ENCODE data around the gene DDX54. TPM values are rescaled to one million over a fixed set of nuclear protein-coding genes. Genes with fewer than 3 reads are reported as not detected.

DDX54 gene
- total RNA-seq, 1 donor from 2014 or later: 43.9 TPM

DNA sequence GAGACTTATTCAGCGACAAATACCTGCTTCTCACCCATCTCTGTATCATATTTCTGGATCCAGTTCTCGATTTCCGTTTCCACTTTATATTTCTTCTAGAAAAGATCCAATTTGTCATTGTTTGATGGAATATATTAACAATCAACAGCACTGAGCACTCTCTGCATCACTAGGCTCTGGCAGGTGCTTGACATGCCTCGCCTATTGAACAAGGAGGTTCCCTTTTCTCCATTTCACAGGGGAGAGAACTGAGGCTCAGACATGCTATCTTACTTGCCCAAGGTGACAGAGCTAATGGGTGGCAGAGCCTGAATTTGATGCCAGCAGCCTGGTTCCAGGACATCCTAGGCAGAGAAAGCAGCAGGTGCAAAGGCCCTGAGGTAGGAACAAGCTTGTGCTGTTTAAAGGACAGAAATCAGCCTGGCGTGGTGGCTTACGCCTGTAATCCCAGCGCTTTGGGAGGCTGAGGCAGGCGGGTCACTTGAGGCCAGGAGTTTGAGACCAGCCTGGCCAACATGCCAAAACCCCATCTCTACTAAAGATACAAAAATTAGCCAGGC, 12.3 kb upstream of the DDX54 start:
- ATAC-seq (no peak), DNase-seq (ENCODE audit: low spot score) (no peak)
- intact Hi-C loops (cut with DNase I): no loop called here

DNA sequence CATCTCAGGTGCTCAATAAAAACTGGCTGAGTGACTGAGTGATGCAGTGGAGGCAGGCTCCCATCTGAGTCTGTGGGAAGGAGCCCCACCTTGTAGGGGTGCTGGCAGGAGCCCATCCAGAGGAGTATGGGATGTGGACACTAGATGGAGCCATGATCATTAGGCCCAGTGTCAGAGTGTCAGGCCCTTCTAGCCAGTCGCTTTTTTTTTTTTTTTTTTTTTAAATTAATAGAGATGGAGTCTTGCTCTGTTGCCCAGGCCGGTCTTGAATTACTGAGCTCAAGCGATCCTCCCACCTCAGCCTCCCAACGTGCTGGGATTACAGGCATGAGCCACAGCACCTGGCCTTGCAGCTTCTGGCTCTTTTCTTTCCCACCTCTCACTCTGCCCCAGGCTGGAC, 11.7 kb upstream of the DDX54 start:
- ATAC-seq (peak; percentile 93), DNase-seq (ENCODE audit: low spot score) (peak; percentile 77)
- intact Hi-C loops (cut with DNase I): no loop called here

DNA sequence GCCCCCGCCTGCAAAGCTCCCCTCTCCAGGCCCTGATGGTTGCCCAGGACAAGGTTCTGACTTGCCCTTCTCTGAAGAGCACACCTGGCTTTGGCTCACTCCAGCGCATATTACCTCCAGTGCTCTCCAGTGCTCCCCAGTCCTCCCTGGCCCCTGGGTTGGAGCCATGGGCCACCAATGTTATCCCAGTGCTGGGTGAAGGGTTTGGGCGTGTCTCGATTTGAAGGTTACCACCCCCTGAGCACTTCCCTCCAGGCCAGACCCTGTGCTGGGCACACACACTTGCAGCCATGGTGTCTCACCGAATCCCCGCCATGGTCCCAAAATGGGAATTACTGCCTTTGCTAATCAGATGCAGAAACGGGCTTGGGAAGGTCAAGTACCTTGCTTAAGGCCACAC, 11.3 kb upstream of the DDX54 start:
- intact Hi-C loops (cut with DNase I): no loop called here
- no peak for DNase-seq (ENCODE audit: low spot score)
- ATAC-seq: peak; percentile 47

DNA sequence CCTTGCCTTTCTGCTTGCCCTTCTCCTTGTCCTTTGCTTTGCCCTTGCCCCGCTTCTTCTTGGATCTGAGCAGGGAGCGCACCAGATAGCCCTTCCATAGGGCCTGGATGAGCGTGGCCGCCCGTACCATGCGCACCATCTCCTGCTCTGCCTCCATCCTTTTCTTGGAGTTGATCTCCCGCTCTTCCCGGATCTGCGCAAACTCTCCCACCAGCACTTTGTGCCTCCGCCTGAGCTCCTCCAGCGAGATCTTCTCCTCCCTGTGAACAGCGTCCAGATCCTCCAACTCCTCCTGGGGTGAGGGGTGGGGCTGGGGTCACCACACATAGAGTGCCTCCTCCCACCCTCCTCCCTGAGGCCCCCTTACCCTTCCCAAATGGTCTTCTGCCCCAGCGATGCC, 10.3 kb upstream of the DDX54 start:
- intact Hi-C loops (cut with DNase I): no loop called here
- DNase-seq (ENCODE audit: low spot score): no peak
- ATAC-seq: no peak

DNA sequence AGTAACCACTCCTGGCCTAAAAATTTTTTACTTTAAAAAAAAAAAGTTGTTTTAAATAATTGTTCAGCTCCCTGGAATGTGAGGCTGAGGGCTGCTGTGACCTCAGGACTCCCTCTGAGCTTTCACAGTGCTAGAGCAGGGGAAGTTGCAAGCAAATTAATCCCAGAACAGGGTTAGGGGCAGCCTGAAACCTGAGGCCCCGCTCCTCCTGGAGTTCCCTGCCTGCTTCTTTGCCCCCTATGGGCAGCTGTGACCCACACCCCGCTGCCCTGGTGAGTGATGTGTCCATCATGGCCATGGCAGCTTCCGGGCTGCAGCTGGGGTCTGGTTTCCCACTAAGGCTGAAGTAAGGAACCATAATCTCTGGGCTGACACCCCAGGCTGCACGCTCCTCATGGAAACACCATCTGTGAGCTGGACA, 9.7 kb upstream of the DDX54 start:
- ATAC-seq (peak; percentile 8), DNase-seq (ENCODE audit: low spot score) (no peak)
- intact Hi-C loops (cut with DNase I): no loop called here

DNA sequence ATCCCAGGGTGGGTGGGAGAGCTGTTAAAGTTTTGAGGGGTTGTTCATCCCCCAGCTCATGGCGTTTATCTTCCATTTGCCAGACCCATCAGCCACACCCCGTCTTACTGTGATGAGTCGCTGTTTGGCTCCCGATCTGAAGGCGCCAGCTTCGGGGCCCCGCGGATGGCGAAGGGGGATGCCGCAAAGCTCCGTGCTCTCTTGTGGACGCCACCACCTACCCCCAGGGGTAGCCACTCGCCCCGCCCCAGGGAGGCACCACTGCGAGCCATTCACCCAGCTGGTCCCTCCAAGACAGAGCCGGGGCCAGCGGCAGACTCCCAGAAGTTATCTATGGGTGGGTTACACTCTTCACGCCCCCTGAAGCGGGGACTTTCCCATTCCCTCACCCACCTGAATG, 5.9 kb upstream of the DDX54 start:
- no peak for ATAC-seq
- DNase-seq (ENCODE audit: low spot score): no peak
- intact Hi-C loops (cut with DNase I): no loop called here

DNA sequence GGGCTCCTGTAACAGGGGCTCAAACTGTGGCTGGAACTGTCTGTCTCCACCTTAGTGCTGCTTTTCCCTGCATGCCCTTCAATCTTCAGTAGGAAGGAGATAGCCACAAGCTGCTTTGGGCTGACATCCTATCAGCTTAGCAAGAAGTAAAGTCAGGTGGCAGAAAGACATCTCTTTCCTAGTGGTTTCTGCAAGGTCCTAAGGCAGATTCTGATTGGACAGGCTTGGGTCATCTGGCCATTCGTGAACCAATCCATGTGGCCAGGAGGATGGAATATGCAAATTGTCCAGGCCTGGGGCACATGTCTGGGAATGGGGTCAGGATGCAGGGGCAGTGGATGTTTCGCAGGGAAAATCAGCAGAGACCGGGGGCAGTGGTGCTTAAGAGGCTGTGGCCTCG, 5.5 kb upstream of the DDX54 start:
- no peak for ATAC-seq
- no peak for DNase-seq (ENCODE audit: low spot score)
- intact Hi-C loops (cut with DNase I): no loop called here

DNA sequence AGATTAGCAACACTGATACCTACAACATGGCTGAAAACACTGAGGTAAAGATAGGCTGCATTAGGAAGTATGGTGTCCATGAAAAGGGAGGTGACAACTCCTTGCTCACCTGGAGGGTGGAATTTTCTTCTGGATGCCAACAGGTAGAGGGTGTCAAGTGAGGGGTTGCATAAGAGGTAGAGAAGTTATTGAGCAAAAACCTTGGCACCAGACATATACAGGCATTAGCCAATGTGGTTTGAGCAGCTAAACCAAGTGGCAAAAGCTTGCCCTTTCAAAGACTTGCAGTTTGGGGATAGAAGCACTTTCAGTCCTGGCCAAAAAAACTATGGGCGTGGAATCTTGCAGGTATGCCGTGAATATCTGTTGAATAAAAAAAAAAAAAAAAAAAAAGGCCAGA, 4.1 kb upstream of the DDX54 start:
- intact Hi-C loops (cut with DNase I): no loop called here

DNA sequence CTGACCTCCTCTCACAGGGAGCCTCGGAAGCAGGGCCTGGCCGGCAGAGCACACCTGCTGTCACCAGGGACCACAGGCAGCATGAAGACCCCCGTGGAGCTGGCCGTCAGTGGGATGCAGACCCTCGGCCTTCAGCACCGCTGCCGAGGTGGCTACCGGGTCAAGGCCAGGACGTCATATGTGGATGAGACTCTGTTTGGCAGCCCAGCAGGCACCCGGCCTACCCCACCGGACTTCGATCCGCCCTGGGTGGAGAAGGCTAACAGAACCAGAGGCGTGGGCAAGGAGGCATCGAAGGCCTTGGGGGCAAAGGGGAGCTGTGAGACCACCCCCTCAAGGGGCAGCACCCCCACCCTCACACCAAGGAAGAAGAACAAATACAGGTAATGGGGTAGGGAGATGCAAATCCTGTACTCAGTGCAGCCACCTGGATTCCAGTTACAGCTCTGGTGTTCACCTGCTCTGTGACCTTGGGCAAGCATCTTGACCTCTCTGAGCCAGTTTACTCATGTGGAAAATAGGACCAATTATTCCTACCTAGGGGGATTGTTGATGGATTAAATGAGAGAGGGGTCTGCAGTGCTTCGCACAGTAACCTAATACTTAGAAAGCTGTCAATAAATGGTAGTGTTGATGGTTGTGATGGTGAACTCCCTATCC, 1.5 kb upstream of the DDX54 start:
- DNase-seq (ENCODE audit: low spot score) (no peak), ATAC-seq (no peak)
- intact Hi-C loops (cut with DNase I): no loop called here

More for the DNA sequence above, 4.1 kb upstream of the DDX54 start:
- ATAC-seq (no peak), DNase-seq (ENCODE audit: low spot score) (no peak)

DNA sequence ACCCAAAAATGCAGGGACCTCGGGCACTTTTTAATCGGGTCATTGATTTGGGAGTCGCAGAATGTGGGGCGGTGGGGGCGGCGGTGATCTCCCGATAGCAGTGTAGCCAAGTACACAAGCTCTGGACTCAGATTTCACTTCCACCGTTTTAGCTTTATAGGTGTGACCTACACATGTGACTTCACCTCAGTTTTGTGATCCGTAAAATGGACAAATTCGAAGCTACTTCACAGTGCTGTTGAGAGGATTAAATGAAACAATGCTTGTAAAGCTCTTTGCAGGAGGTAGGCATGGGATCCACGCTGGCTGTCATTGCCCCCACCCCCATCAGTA, 721 bp upstream of the DDX54 start:
- ATAC-seq (no peak), DNase-seq (ENCODE audit: low spot score) (no peak)
- intact Hi-C loops (cut with DNase I): no loop called here

DNA sequence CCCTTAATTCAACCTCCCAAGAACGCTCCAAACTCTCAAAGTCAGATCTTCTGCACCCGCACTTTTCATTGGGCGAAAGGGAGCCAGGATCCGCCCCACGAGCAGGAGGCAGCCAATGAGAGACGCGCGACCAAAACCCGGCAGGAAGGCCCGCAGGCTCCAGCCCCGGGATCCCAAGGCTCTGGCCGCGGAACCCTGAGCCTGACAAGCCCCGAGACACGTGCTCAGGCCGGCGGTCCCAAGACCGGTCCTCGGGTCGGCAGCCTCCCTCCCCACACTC, 438 bp downstream of the DDX54 start:
- DNase-seq (ENCODE audit: low spot score) (peak; percentile 92), ATAC-seq (peak; percentile 94)
- intact Hi-C loops (cut with DNase I): no loop called here

DNA sequence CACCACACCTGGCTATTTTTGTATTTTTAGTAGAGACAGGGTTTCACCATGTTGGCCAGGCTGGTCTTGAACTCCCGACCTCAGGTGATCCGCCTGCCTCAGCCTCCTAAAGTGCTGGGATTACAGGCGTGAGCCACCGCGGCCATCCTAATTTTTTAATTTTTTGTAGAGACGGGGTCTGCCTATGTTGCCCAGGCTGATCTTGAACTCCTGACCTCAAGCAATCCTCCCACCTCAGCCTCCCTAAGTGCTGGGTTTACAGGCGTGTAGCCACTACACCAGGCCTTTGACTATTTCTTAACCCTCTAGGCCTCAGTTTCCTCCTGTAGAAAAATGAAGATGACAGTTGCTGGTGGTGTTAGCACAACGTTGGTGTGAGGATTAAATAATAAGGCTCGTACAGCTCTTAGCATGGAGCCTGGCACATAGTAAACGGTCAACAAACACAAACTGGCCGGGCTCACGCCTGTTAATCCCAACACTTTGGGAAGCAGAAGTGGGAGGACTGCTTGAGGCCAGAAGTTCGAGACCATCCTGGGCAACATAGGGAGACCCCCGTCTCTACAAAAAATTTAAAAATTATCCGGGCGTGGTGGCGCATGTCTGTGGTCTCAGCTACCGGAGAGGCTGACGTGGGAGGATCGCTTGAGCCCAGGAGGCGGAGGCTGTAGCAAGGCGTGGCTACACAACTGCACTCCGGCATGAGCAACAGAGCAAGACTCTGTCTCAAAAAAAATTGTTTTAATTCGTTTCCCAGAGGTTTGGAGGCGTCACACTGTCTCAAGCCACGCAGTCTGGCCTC, 979 bp downstream of the DDX54 start:
- ATAC-seq (peak; percentile 75), DNase-seq (ENCODE audit: low spot score) (peak; percentile 76)
- intact Hi-C loops (cut with DNase I): no loop called here

DNA sequence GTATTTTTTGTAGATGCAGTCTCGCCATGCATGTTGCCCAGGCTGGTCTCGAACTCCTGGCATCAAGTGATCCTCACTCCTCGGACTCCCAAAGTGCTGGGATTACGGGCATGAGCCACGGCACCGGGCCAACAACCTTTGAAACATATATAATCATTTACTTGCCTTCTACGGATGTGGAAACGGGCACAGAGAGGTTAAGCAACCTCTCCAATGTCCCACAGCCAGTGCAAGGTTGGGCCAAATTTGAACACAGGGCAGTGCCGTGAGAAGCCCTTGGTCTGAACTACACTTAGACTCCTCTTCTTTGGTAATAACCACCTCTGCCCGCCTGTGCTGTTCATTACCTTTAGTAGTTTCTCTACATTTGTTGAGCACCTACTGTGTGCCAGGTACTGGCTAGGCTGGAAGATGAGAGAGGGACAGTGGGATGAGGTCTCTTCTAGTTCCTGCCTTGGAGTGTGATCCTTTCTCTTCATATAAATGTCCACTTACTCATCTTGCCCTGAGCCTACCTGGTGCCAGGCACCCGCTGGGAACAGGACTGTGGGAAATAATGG, 2.2 kb downstream of the DDX54 start:
- DNase-seq (ENCODE audit: low spot score) (no peak), ATAC-seq (no peak)
- intact Hi-C loops (cut with DNase I): no loop called here

DNA sequence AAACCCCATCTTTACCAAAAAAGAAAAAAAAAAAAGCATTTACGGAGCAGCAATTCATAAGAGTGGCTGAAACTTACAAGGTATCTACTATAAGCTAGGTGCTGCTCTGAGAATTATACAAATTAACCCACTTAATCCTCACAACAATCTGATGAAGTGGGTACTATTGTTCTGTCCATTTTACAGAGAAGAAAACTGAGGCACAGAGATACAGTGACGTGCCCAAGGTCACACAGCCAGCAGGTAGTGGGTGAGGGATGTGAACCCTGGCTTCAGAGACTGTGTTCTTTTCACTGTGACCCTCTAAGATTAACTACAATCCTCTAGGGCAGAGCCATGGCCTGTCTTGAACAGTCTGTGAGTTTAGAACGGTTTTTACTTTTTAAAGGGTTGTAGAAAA, 3.3 kb downstream of the DDX54 start:
- ATAC-seq: no peak
- DNase-seq (ENCODE audit: low spot score): no peak
- intact Hi-C loops (cut with DNase I): no loop called here

DNA sequence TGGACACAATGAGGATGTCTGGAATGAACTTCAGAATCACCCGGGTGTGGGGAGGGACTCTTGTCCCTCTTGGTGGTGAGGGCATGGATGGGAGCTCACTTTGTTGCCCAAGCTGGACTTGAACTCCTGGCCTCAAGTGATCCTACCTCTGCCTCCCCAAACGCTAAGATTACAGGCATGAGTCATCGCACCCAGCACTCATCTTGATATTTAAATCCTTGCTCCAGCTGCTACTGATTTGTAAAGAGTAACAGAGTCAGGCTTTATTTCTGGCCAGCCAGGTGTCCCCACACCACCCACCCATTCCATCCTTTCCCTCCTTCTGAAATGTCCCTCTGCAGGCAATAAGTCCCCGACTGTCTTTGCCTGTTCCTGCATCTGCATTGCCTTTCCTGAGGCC, 4.9 kb downstream of the DDX54 start:
- intact Hi-C loops (cut with DNase I): no loop called here
- no peak for ATAC-seq
- DNase-seq (ENCODE audit: low spot score): no peak

DNA sequence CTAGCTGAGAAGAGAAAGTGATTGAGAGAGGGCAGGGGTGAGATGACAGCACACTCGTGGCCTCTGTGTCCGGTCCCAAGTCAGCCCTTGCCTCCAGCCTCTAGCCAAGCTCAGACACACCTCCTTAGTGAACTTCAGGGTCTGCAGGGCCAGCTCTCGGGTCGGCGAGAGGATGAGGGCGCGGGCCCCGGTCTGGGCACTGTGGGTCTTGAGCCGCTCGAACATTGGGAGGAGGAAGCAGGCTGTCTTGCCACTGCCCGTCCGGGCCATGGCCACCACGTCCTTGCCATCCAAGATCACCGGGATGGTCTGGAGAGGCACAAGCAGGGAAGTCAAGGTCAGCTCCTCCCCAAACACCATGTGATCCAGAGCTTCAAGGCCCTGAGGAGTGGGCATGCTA, 6.3 kb downstream of the DDX54 start:
- intact Hi-C loops (cut with DNase I): no loop called here
- ATAC-seq (no peak), DNase-seq (ENCODE audit: low spot score) (no peak)

DNA sequence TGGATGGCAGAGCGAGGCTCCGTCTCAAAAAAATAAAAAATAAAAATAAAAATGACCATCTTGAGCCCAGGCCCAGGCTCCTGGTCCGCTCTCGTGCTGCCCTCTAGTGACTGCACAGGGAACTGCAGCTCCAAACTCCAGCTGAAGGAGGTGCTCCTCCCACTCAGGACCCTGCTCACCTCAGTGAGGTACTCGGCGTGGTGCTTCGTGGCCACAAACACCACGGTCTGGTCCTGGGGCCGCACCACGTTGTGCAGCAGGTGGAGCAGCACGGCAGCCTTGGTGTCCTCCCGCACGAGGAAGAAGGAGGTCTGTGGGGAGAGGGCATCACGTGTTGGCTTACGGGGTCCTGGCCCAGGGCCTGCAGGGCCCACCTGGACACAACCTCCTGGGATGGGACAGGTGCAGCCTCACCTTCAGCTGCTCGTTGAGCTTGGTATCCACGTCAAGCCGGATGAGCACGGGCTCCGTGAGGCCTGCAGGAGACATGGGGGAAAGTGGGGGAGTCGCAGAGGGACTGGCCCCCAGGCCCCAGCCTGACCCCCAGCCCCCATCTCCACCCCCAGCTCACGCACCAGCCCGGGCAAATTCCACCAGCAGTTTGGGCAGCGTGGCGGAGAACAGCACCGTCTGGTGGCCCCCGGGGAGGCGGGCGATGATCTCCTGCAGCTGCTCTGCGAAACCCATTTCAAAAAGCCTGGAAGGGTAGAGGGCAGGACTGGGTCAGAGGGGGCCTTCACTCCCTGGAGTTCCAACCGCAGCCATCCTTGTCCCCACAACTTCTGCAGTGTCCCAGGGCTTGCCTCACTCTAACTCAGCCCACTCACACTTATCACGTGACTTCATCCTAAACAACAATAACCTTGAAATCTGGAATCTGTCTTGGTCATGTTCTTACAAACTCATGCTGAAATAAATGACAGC, 10.6 kb downstream of the DDX54 start:
- intact Hi-C loops (cut with DNase I): loop anchor here (5.0 kb wide), 1 partner anchor 122 kb away; no protein-coding TSS in a partner anchor
- DNase-seq (ENCODE audit: low spot score): peak; percentile 88
- peak; percentile 79 for ATAC-seq

DNA sequence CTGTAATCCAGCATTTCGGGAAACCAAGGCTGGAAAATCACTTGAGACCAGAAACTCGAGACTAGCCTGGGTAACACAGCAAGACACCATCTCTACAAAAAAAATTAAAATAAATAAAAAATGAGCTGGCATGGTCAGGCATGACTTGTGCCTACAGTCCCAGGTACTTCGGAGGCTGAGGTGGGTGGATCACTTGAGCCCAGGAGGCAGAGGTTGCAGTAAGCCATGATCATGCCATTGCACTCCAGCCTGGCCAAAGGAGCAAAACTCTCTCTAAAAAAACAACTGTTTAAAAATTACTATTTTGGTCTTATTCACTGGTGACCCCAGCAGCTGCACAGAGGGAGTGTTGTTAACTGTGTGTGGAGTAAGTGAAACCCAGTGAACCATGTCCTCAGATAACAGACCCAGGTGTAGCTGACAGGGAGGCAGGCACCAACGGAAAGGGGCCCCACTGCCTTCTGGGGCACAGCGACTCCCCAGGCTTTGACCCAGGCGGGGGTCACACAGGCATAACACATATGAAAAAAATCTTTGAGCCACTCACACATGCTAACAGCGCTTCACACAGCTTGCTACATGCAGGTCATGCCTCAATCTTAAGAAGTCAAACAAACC, 12.1 kb downstream of the DDX54 start:
- intact Hi-C loops (cut with DNase I): loop anchor here (5.0 kb wide), 1 partner anchor 121 kb away; no protein-coding TSS in a partner anchor
- DNase-seq (ENCODE audit: low spot score) (no peak), ATAC-seq (no peak)

DNA sequence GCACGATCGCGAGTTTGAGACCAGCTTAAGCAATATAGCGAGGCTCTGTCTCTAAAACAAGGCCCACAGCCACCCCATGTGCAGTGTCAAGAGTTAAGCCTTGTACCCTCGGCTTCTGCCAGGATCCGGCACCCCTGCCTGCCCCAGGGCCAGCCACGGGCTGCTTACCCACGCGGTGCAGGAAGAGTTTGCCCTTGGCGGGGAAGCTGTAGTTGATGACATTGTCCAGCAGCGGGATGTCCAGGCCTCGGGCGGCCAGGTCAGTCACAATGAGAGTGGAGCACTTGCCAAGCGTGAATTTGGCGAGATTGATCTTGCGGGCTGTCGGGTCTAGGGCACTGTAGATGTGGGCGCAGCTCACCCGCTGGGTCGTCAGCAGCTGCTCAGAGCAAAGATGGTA, 13.1 kb downstream of the DDX54 start:
- no peak for ATAC-seq
- DNase-seq (ENCODE audit: low spot score): no peak
- intact Hi-C loops (cut with DNase I): loop anchor here (5.0 kb wide), 1 partner anchor 120 kb away; no protein-coding TSS in a partner anchor
